ENCODE data around the gene TYMS.
A peak's percentile ranks its signal among the peaks of the same experiment; 100 is the strongest.

The TYMS gene

GRCh38 chr18:650428-650858, 7.0 kb upstream of the TYMS start:
- no peaks in the 10 kb centered on the region for H3K9me3 ChIP-seq (ENCODE audit: low read length)
- no peaks in the 10 kb centered on the region for H3K27me3 ChIP-seq (ENCODE audit: control insufficient read depth in 1 of 2, insufficient read depth in 2 of 2, low read length in 2 of 2)
- H3K4me3 ChIP-seq (ENCODE audit: low read depth in 1 of 2, low read length in 2 of 2) = no peak overlapping the region
- no peak overlapping the region for H3K27ac ChIP-seq (ENCODE audit: low read depth, low read length)
- H3K36me3 ChIP-seq (ENCODE audit: insufficient read depth, low read length) = no peaks in the 10 kb centered on the region
- H3K9ac ChIP-seq (ENCODE audit: low read length) = no peak overlapping the region
- H3K4me1 ChIP-seq (ENCODE audit: insufficient read depth, low read length) = no peaks in the 10 kb centered on the region

DNA sequence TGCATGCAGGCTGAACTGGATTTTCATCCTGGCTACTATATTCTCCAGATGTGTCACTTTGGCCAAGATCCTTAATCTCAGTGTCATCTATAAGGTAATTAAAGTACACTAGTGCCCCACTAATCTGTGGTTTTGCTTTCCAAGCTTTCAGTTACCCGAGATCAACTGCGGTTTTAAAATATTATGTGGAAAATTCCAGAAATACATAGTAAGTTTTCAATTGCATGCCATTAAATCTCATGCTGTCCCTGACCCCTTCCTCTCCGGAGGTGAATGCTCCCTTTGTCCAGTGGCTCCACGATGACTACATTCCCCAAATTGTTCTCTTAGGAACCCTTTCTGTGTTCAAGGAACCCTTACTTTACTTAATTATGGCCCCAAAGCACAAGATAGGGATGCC, 5.3 kb upstream of the TYMS start:
- Histone ChIP-seq H3K9ac (ENCODE audit: low read length) (no peak overlapping the region), H3K27ac (ENCODE audit: low read depth, low read length) (no peak overlapping the region), H3K4me1 (ENCODE audit: insufficient read depth, low read length) (no peaks in the 10 kb centered on the region), H3K9me3 (ENCODE audit: low read length) (no peaks in the 10 kb centered on the region), H3K27me3 (ENCODE audit: control insufficient read depth in 1 of 2, insufficient read depth in 2 of 2, low read length in 2 of 2) (no peaks in the 10 kb centered on the region), H3K4me3 (ENCODE audit: low read depth in 1 of 2, low read length in 2 of 2) (no peak overlapping the region), H3K36me3 (ENCODE audit: insufficient read depth, low read length) (no peaks in the 10 kb centered on the region)

- Histone ChIP-seq H3K9ac (ENCODE audit: low read length) (no peak overlapping the region), H3K27ac (ENCODE audit: low read depth, low read length) (no peak overlapping the region), H3K4me1 (ENCODE audit: insufficient read depth, low read length) (peaks cover under 1% of the 10 kb centered on the region), H3K36me3 (ENCODE audit: insufficient read depth, low read length) (no peaks in the 10 kb centered on the region), H3K9me3 (ENCODE audit: low read length) (no peaks in the 10 kb centered on the region), H3K4me3 (ENCODE audit: low read depth in 1 of 2, low read length in 2 of 2) (no peak overlapping the region), H3K27me3 (ENCODE audit: control insufficient read depth in 1 of 2, insufficient read depth in 2 of 2, low read length in 2 of 2) (no peaks in the 10 kb centered on the region)
These were observed 3.9 kb upstream of the TYMS start for GRCh38 chr18:653512-653911.

- Histone ChIP-seq H3K4me1 (ENCODE audit: insufficient read depth, low read length) (peaks cover 4% of the 10 kb centered on the region), H3K27ac (ENCODE audit: low read depth, low read length) (no peak overlapping the region), H3K4me3 (ENCODE audit: low read depth in 1 of 2, low read length in 2 of 2) (no peak overlapping the region), H3K9me3 (ENCODE audit: low read length) (no peaks in the 10 kb centered on the region), H3K36me3 (ENCODE audit: insufficient read depth, low read length) (no peaks in the 10 kb centered on the region), H3K9ac (ENCODE audit: low read length) (no peak overlapping the region), H3K27me3 (ENCODE audit: control insufficient read depth in 1 of 2, insufficient read depth in 2 of 2, low read length in 2 of 2) (no peaks in the 10 kb centered on the region)
These were observed 2.9 kb upstream of the TYMS start for GRCh38 chr18:654601-655000.

- Histone ChIP-seq H3K9me3 (ENCODE audit: low read length) (no peaks in the 10 kb centered on the region), H3K27me3 (ENCODE audit: control insufficient read depth in 1 of 2, insufficient read depth in 2 of 2, low read length in 2 of 2) (no peaks in the 10 kb centered on the region), H3K36me3 (ENCODE audit: insufficient read depth, low read length) (no peaks in the 10 kb centered on the region), H3K9ac (ENCODE audit: low read length) (no peak overlapping the region), H3K27ac (ENCODE audit: low read depth, low read length) (no peak overlapping the region), H3K4me3 (ENCODE audit: low read depth in 1 of 2, low read length in 2 of 2) (no peak overlapping the region), H3K4me1 (ENCODE audit: insufficient read depth, low read length) (peaks cover 4% of the 10 kb centered on the region)
These were observed 2.0 kb upstream of the TYMS start for GRCh38 chr18:655445-655844.

DNA sequence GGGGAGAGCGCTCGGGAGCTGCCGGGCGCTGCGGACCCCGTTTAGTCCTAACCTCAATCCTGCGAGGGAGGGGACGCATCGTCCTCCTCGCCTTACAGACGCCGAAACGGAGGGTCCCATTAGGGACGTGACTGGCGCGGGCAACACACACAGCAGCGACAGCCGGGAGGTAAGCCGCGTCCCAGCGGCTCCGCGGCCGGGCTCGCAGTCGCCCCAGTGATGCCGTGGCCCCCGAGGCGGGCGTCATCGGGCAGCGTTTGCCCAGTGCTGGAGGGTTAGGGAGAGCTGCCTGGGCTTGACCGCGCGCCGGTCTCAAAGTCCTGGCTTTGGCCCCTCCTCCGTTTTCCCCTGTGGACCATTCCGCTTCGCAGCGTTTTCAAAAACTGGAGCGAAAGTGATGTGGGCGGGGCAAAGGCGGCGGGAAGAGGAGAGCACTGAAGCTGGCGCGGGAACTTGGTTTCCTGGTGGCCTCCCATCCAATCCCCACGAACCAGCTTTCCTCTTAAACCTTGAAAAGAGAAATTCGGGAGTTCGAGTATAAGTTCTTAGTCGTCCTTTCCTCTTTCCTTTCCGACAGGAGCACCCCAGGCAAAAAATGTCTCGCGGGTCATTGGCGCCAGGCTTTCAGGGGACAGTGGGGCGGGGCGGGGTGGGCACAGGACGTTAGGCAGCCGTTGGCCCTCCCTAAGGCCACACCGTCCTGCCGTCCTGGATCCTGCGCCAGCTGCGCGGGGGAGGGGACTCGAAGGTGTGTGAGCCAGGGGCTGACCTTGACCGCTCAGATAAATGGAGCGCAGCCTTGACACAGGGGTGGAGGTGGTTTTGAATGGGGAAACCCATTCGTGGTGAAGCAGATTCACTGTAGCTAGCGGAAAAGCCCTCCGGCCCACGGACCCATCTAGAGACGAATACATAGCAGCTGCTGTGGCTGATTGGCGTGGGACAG, 821 bp downstream of the TYMS start:
- H3K4me3 ChIP-seq (ENCODE audit: low read depth in 1 of 2, low read length in 2 of 2) = peak overlapping the region; percentile 80 to 95
- peaks cover 4% of the 10 kb centered on the region for H3K4me1 ChIP-seq (ENCODE audit: insufficient read depth, low read length)
- H3K9me3 ChIP-seq (ENCODE audit: low read length) = no peaks in the 10 kb centered on the region
- no peaks in the 10 kb centered on the region for H3K27me3 ChIP-seq (ENCODE audit: control insufficient read depth in 1 of 2, insufficient read depth in 2 of 2, low read length in 2 of 2)
- no peaks in the 10 kb centered on the region for H3K36me3 ChIP-seq (ENCODE audit: insufficient read depth, low read length)
- no peak overlapping the region for H3K9ac ChIP-seq (ENCODE audit: low read length)
- peak overlapping the region; percentile 85 for H3K27ac ChIP-seq (ENCODE audit: low read depth, low read length)

DNA sequence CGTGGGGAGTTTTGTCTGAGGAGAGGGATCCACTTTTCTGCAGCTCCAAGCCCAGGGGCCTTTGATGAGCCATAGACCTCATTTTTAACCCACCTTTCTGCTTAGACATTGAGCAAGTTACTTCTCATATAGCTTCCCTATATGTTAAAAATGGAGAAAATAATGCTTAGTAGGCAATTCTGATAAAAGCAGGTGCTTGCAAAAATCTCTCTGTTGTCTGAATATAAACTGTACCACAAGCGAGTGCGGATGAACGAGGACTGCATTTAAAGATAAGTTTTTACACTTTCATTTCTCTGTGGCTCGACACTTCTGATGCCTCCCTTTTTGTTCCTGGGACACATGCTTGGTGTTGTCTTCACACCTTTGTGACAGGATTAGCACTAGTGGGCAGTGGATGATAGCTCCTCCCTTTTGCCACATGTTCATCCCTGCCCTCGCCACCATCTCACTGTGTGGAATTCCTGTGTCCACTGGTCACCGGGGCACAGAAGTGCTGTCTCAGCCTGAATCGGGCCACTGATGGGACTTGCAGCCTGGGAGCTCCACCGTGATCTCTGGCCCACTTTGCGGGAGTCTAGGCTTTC, 1.6 kb downstream of the TYMS start:
- Histone ChIP-seq H3K27ac (ENCODE audit: low read depth, low read length) (peak overlapping the region; percentile 4), H3K4me3 (ENCODE audit: low read depth in 1 of 2, low read length in 2 of 2) (peak overlapping the region in 1 of 2 donors; percentile 95), H3K9me3 (ENCODE audit: low read length) (no peaks in the 10 kb centered on the region), H3K4me1 (ENCODE audit: insufficient read depth, low read length) (peaks cover 4% of the 10 kb centered on the region), H3K27me3 (ENCODE audit: control insufficient read depth in 1 of 2, insufficient read depth in 2 of 2, low read length in 2 of 2) (no peaks in the 10 kb centered on the region), H3K9ac (ENCODE audit: low read length) (no peak overlapping the region), H3K36me3 (ENCODE audit: insufficient read depth, low read length) (no peaks in the 10 kb centered on the region)

GRCh38 chr18:659597-659996, 2.1 kb downstream of the TYMS start:
- H3K4me3 ChIP-seq (ENCODE audit: low read depth in 1 of 2, low read length in 2 of 2) = no peak overlapping the region
- no peaks in the 10 kb centered on the region for H3K9me3 ChIP-seq (ENCODE audit: low read length)
- H3K4me1 ChIP-seq (ENCODE audit: insufficient read depth, low read length) = peaks cover 4% of the 10 kb centered on the region
- H3K9ac ChIP-seq (ENCODE audit: low read length) = no peak overlapping the region
- no peaks in the 10 kb centered on the region for H3K36me3 ChIP-seq (ENCODE audit: insufficient read depth, low read length)
- H3K27ac ChIP-seq (ENCODE audit: low read depth, low read length) = no peak overlapping the region
- H3K27me3 ChIP-seq (ENCODE audit: control insufficient read depth in 1 of 2, insufficient read depth in 2 of 2, low read length in 2 of 2) = no peaks in the 10 kb centered on the region

DNA sequence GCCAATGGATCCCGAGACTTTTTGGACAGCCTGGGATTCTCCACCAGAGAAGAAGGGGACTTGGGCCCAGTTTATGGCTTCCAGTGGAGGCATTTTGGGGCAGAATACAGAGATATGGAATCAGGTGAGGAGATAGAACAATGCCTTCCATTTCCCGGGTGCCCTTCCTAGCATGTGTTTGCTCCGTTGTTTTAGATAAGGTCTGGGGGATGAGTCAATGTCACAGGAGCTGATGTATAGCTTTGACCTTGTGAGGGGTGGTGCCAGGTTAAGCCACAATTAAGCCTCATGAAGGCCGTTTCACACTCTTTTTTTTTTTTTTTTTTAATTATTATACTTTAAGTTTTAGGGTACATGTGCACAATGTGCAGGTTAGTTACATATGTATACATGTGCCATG, 4.7 kb downstream of the TYMS start:
- no peaks in the 10 kb centered on the region for H3K9me3 ChIP-seq (ENCODE audit: low read length)
- no peak overlapping the region for H3K9ac ChIP-seq (ENCODE audit: low read length)
- H3K4me1 ChIP-seq (ENCODE audit: insufficient read depth, low read length) = peaks cover 4% of the 10 kb centered on the region
- no peaks in the 10 kb centered on the region for H3K36me3 ChIP-seq (ENCODE audit: insufficient read depth, low read length)
- H3K27me3 ChIP-seq (ENCODE audit: control insufficient read depth in 1 of 2, insufficient read depth in 2 of 2, low read length in 2 of 2) = no peaks in the 10 kb centered on the region
- H3K4me3 ChIP-seq (ENCODE audit: low read depth in 1 of 2, low read length in 2 of 2) = no peak overlapping the region
- no peak overlapping the region for H3K27ac ChIP-seq (ENCODE audit: low read depth, low read length)

GRCh38 chr18:666177-666576, 8.7 kb downstream of the TYMS start:
- Histone ChIP-seq H3K27ac (ENCODE audit: low read depth, low read length) (no peak overlapping the region), H3K4me3 (ENCODE audit: low read depth in 1 of 2, low read length in 2 of 2) (no peak overlapping the region), H3K9ac (ENCODE audit: low read length) (no peak overlapping the region), H3K36me3 (ENCODE audit: insufficient read depth, low read length) (peaks cover 6% of the 10 kb centered on the region), H3K4me1 (ENCODE audit: insufficient read depth, low read length) (no peaks in the 10 kb centered on the region), H3K9me3 (ENCODE audit: low read length) (no peaks in the 10 kb centered on the region), H3K27me3 (ENCODE audit: control insufficient read depth in 1 of 2, insufficient read depth in 2 of 2, low read length in 2 of 2) (no peaks in the 10 kb centered on the region)

DNA sequence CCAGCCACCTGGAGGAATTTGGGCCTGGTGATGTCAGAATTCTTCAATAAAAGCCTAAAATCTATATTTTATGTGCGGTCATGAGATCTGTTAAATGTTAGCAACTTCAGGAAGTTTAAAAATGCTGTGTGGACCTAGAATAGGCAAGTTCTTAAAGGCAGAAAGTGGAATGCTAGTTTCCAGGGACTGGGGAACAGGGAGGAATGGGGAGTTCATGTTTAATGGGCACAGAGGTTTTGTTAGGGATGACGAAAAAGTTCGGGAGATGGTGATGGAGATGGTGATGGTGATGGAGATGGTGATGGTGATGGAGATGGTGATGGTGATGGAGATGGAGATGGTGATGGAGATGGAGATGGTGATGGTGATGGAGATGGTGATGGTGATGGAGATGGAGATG, 9.2 kb downstream of the TYMS start:
- Histone ChIP-seq H3K36me3 (ENCODE audit: insufficient read depth, low read length) (peaks cover 6% of the 10 kb centered on the region), H3K4me1 (ENCODE audit: insufficient read depth, low read length) (no peaks in the 10 kb centered on the region), H3K27me3 (ENCODE audit: control insufficient read depth in 1 of 2, insufficient read depth in 2 of 2, low read length in 2 of 2) (no peaks in the 10 kb centered on the region), H3K27ac (ENCODE audit: low read depth, low read length) (no peak overlapping the region), H3K9ac (ENCODE audit: low read length) (no peak overlapping the region), H3K9me3 (ENCODE audit: low read length) (no peaks in the 10 kb centered on the region), H3K4me3 (ENCODE audit: low read depth in 1 of 2, low read length in 2 of 2) (no peak overlapping the region)

Data from muscle layer of colon (tissue), 2 donors.